B cell (primary cell): ENCODE data around the gene LAMC3. TPM values are rescaled to one million over a fixed set of nuclear protein-coding genes. Genes with fewer than 3 reads are reported as not detected.

Experiments used
- ATAC-seq: fragments of 200-7000 bp; cut with Tn5 transposase; one replicate; pipeline ENCODE4 v1.10.0; 2021; ENCODE audit warnings: low read depth, mild to moderate bottlenecking, moderate number of reproducible peaks, moderate library complexity
- CTCF ChIA-PET: fragments of 350-600 bp; sonication (Branson Sonifier 250); formaldehyde crosslinking; loops from one replicate; lab custom pipeline; 2021; ENCODE audit warnings: antibody characterized with exemption, inconsistent platforms; lab: Charles Lee
- POLR2A ChIA-PET: fragments of 350-600 bp; sonication (Branson Sonifier 250); formaldehyde crosslinking; loops from one replicate; lab custom pipeline; 2021; ENCODE audit warnings: antibody characterized with exemption; lab: Charles Lee
- DNase-seq: peaks from one replicate; pipeline ENCODE4 v3.0.0; 2013
- H2AFZ ChIP-seq: 2 replicates; pipeline ENCODE4 v1.6.1; 2012; ENCODE audit warnings: mild to moderate bottlenecking, low read depth, low read length; ENCODE audit not compliant: insufficient read depth, poor library complexity, severe bottlenecking
- H3K27ac ChIP-seq, 2 donors: 1 replicate in 1 of 2; 2 replicates in 1 of 2; pipeline ENCODE4 v1.5.1; 2012 to 2013; ENCODE audit warnings: low read length in 2 of 2, mild to moderate bottlenecking in 2 of 2, moderate library complexity in 1 of 2
- H3K27me3 ChIP-seq, 4 experiments: fragments of 200-600 bp in 1 of 4; sonication (generic) in 1 of 4; replicated peaks in 1 of 4; 1 replicate in 2 of 4; 2 replicates in 2 of 4; pipeline versions ENCODE4 v1.6.1 to v1.7.0; 2013 to 2016; ENCODE audit warnings: low read length in 3 of 4, mild to moderate bottlenecking in 2 of 4, mixed read lengths in 1 of 4, moderate library complexity in 1 of 4; ENCODE audit not compliant: insufficient read depth in 4 of 4, control insufficient read depth in 3 of 4; ENCODE audit errors: control extremely low read depth in 1 of 4
- H3K36me3 ChIP-seq, 2 experiments: replicated peaks in 1 of 2; 1 replicate in 1 of 2; 2 replicates in 1 of 2; pipeline versions ENCODE4 v1.6.1 to v1.7.1; 2013; ENCODE audit warnings: low read length in 1 of 2; ENCODE audit not compliant: insufficient read depth in 2 of 2, control insufficient read depth in 1 of 2; ENCODE audit errors: control extremely low read depth in 1 of 2, extremely low read depth in 1 of 2
- H3K4me1 ChIP-seq, 2 donors: fragments of 200-600 bp in 1 of 2; sonication (generic) in 1 of 2; 1 replicate in 1 of 2; 2 replicates in 1 of 2; pipeline versions ENCODE4 v1.5.1 to v1.6.1; 2013 to 2017; ENCODE audit warnings: low read length in 2 of 2; ENCODE audit not compliant: control insufficient read depth in 2 of 2, insufficient read depth in 2 of 2
- H3K4me2 ChIP-seq: replicated peaks from 2 replicates; pipeline ENCODE3; 2012; ENCODE audit warnings: mild to moderate bottlenecking, low read depth, low read length; ENCODE audit not compliant: poor library complexity, severe bottlenecking
- H3K4me3 ChIP-seq, 5 experiments: fragments of 200-600 bp in 1 of 5; sonication (generic) in 1 of 5; 1 replicate in 3 of 5; 2 replicates in 2 of 5; pipeline versions ENCODE4 v1.5.1 to v1.7.0; 2011 to 2016; ENCODE audit warnings: low read length in 4 of 5, mild to moderate bottlenecking in 4 of 5, low read depth in 2 of 5, control low read depth in 1 of 5, moderate library complexity in 1 of 5; ENCODE audit not compliant: insufficient read depth in 1 of 5; ENCODE audit errors: control extremely low read depth in 1 of 5, extremely low read depth in 1 of 5
- H3K79me2 ChIP-seq: fragments of 200-600 bp; sonication (generic); one replicate; pipeline ENCODE4 v1.6.0; 2016; ENCODE audit warnings: low read length; ENCODE audit not compliant: control insufficient read depth, insufficient read depth
- H3K9ac ChIP-seq: fragments of 200-600 bp; sonication (generic); 2 replicates; pipeline ENCODE4 v1.6.1; 2017; ENCODE audit warnings: mild to moderate bottlenecking, low read length, moderate library complexity
- H3K9me3 ChIP-seq, 3 donors: one replicate each; pipeline versions ENCODE4 v1.6.1 to v1.7.1; 2013; ENCODE audit warnings: low read length in 2 of 3; ENCODE audit not compliant: control insufficient read depth in 2 of 3, insufficient read depth in 1 of 3; ENCODE audit errors: control extremely low read depth in 1 of 3
- H4K20me1 ChIP-seq: 2 replicates; pipeline ENCODE4 v1.6.0; 2012; ENCODE audit warnings: mild to moderate bottlenecking, low read length; ENCODE audit not compliant: insufficient read depth, control insufficient read depth, poor library complexity, severe bottlenecking
- H3K27ac Mint-ChIP-seq: one replicate; pipeline ENCODE4 v1.8.0; 2021; ENCODE audit warnings: mixed read lengths
- H3K27me3 Mint-ChIP-seq: one replicate; pipeline ENCODE4 v1.8.0; 2021; ENCODE audit warnings: mixed read lengths
- H3K4me1 Mint-ChIP-seq: one replicate; pipeline ENCODE4 v1.8.0; 2021; ENCODE audit warnings: mixed read lengths
- H3K4me3 Mint-ChIP-seq: one replicate; pipeline ENCODE4 v1.8.0; 2021; ENCODE audit warnings: mixed read lengths
- H3K9me3 Mint-ChIP-seq: one replicate; pipeline ENCODE4 v1.8.0; 2022; ENCODE audit warnings: mixed read lengths; ENCODE audit not compliant: insufficient read depth
- EZH2 ChIP-seq: IDR thresholded peaks from 2 replicates; pipeline ENCODE4 v1.6.1; 2012; ENCODE audit warnings: borderline replicate concordance, low read depth, mild to moderate bottlenecking, moderate library complexity, low read length; ENCODE audit not compliant: insufficient read depth, poor library complexity, severe bottlenecking
- WGBS: methylation state at CpG from one replicate; pipeline ENCODE4 v1.1.5; 2013; ENCODE audit warnings: missing lambda C conversion rate; ENCODE audit not compliant: insufficient coverage; 5-methylcytosine and 5-hydroxymethylcytosine counted together
- intact Hi-C: fragments of 100-400 bp; cut with micrococcal nuclease; formaldehyde crosslinking; loops from one replicate; pipeline ENCODE4 v1.10.0; 2022
- polyA plus RNA-seq: library from polyadenylated mRNA; depleted of rRNA; stranded (reverse); fragments of >200 nt; gene quantifications from 2 replicates; pipeline ENCODE4 v1.2.3, GENCODE V29; 2012
- total RNA-seq, 2 donors: library from RNA; stranded (reverse); fragments of 120-200 nt in 1 of 2; gene quantifications; 1 replicate in 1 of 2; 2 replicates in 1 of 2; pipeline versions ENCODE4 v1.2.3 to v1.2.4, GENCODE V29; 2013 to 2022
- TF ChIP-seq, protein P1 (sequence below): fragments of 200-600 bp; IDR thresholded peaks from one replicate; pipeline ENCODE4 v1.8.0; 2022; ENCODE audit warnings: antibody characterized with exemption, mild to moderate bottlenecking

Gene LAMC3
- total and polyA plus RNA-seq, 2 donors (not counting 1 experiment from before 2014, with no cell fraction given): 0.25 to 0.45 TPM

DNA sequence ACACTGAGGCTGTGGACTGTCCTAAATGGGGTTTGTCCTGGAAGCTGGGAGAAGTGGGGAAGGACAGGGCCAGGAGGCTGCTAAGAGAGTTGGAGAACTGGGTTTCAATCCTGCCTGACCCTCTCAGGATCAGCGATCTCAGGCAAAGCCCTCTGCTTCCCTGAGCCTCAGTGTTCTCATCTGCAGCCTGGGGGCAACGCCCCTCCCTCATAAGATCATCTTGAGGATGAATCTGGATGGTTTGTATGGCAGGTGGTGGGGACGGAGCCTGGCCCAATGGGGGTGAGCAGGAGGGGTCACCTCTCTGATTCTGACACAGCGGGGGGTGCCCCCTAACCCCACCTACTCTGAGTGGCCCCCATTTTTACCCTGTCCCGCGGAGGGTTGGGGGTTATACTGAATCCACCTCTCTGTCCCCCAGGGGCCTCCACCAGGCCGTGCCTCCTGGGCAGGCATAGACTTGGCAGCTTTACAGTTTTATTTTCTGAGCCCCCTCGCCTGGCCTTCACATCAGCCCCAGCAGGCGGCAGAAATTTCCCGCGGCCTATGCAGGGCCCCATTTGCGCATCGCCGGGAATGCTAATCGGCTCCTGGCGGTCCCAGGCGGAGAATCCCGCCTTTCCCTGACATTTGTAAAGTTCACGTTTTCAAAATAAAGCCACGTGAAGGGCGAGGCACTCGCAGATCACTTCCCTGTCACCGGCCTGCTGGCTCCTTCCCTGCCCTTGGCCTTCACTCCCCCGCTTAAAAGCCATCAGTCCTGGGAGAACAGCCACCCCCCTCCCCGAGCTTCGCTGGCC, 17.8 kb upstream of the LAMC3 start:
- Mint-ChIP-seq H3K4me1 (no peaks in the 10 kb centered on the region), H3K9me3 (no peaks in the 10 kb centered on the region), H3K4me3 (no peak overlapping the region), H3K27ac (no peak overlapping the region), H3K27me3 (peaks cover 7% of the 10 kb centered on the region)
- Histone ChIP-seq H4K20me1 (no peaks in the 10 kb centered on the region), H3K27ac (no peak overlapping the region), H2AFZ (no peak overlapping the region), H3K9me3 (peaks cover 0 to 2% (median 0%) of the 10 kb centered on the region in 3 donors), H3K4me2 (no peak overlapping the region), H3K4me1 (no peaks in the 10 kb centered on the region), H3K79me2 (no peaks in the 10 kb centered on the region), H3K36me3 (no peaks in the 10 kb centered on the region), H3K27me3 (no peaks in the 10 kb centered on the region), H3K4me3 (no peak overlapping the region), H3K9ac (no peak overlapping the region)
- ChIA-PET POLR2A (no interaction called here), CTCF (no interaction called here)
- DNase-seq (no peak), ATAC-seq (no peak)
- WGBS: 90% methylated on average over 22 of the region's 26 CpGs
- no peak for TF ChIP-seq EZH2
- TF ChIP-seq, protein P1, sequence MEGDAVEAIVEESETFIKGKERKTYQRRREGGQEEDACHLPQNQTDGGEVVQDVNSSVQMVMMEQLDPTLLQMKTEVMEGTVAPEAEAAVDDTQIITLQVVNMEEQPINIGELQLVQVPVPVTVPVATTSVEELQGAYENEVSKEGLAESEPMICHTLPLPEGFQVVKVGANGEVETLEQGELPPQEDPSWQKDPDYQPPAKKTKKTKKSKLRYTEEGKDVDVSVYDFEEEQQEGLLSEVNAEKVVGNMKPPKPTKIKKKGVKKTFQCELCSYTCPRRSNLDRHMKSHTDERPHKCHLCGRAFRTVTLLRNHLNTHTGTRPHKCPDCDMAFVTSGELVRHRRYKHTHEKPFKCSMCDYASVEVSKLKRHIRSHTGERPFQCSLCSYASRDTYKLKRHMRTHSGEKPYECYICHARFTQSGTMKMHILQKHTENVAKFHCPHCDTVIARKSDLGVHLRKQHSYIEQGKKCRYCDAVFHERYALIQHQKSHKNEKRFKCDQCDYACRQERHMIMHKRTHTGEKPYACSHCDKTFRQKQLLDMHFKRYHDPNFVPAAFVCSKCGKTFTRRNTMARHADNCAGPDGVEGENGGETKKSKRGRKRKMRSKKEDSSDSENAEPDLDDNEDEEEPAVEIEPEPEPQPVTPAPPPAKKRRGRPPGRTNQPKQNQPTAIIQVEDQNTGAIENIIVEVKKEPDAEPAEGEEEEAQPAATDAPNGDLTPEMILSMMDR: no peak
- intact Hi-C loops: no loop called here
